Activated CD8-positive, alpha-beta memory T cell treated with anti-CD3 and anti-CD28 coated beads for 36 hours (primary cell): Measurements from ENCODE around the gene SNAI3. TPM values are rescaled to one million over a fixed set of nuclear protein-coding genes. Genes with fewer than 3 reads are reported as not detected.

ENCODE experiments used
- CTCF ChIA-PET: fragments of 350-600 bp; sonication (Branson Sonifier 250); formaldehyde crosslinking; loops from one replicate; lab custom pipeline; 2021; ENCODE audit warnings: antibody characterized with exemption; lab: Charles Lee
- POLR2A ChIA-PET: fragments of 350-600 bp; sonication (Branson Sonifier 250); formaldehyde crosslinking; loops from one replicate; lab custom pipeline; 2021; ENCODE audit warnings: antibody characterized with exemption; lab: Charles Lee
- total RNA-seq, 2 experiments: library from RNA; stranded (reverse); gene quantifications; one replicate each; pipeline ENCODE4 v1.2.3, GENCODE V29; 2021

Gene SNAI3
- total RNA-seq, 2 experiments from 2014 or later, result 2.3 TPM

- ChIA-PET CTCF (interaction anchor here (1.0 to 1.8 kb wide), 4 partner anchors 12 to 104 kb away, joined by 3 to 7 read pairs (median 4); no protein-coding TSS in a partner anchor), POLR2A (no interaction called here)
Measured at GRCh38 chr16:88665148-88665547, 21.2 kb downstream of the SNAI3 start.

DNA sequence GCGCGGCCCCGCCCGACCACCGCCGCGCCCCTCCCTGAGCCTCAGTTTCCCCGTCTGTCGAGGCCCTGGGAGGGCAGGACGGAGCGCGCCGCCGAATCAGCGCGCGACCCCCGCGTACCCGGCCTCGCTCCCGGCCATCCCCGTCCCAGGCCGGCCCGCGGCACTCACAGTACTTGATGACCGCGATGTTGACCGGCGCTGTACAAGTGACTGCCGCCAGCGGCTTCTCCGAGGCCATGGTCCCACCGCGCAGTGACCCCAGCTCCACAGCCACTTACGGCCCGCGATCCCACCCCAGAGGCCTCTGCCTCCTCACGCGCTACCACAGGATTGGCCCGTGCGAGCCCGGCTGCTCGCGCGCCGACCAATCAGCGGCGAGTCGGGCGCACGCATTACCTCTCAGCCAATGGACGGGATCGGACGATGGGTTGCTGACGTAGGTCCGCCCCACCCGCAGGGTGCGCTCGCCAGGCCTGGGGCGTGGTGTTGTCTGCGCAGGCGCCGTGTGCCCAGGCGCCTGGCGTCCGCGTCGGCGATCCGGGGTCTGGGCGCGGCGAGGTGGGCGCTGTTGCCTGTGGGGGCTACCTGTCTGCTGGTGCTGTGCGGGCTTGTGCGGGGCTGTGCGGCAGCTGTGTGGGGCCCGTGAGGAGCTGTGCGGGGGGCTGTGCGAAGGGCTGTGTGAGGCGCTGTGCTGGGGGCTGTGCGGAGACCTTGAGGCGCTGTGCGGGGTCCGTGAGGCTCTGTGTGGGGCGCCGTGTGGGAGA lies 23.3 kb downstream of the SNAI3 start, which contains the start of gene MVD:
TSS of gene MVD (minus strand) at position 249 of the 764 bp plus-strand sequence. CDS start at position 238, 11 bp downstream.
- CTCF ChIA-PET, result interaction anchor here (1.0 to 1.4 kb wide), 5 partner anchors 20 to 74 kb away, joined by 3 to 9 read pairs (median 4); partner anchors contain the start of gene IL17C
- POLR2A ChIA-PET, result interaction anchor here (0.6 to 1.4 kb wide), 6 partner anchors 24 to 119 kb away, joined by 3 to 4 read pairs (median 4); no protein-coding TSS in a partner anchor

- ChIA-PET POLR2A (interaction anchor here (0.7 to 1.4 kb wide), 4 partner anchors 25 to 119 kb away, joined by 3 to 4 read pairs (median 4); no protein-coding TSS in a partner anchor), CTCF (interaction anchor here (1.0 to 1.4 kb wide), 5 partner anchors 21 to 42 kb away, joined by 3 to 9 read pairs (median 3); partner anchors contain the start of gene IL17C)
Measured at GRCh38 chr16:88662222-88662842, 24.0 kb downstream of the SNAI3 start.

GRCh38 chr16:88661468-88661867 lies 24.8 kb downstream of the SNAI3 start:
- ChIA-PET POLR2A (no interaction called here), CTCF (interaction anchor here (0.7 to 1.1 kb wide), 2 partner anchors 28 to 42 kb away, joined by 3 read pairs; no protein-coding TSS in a partner anchor)

DNA sequence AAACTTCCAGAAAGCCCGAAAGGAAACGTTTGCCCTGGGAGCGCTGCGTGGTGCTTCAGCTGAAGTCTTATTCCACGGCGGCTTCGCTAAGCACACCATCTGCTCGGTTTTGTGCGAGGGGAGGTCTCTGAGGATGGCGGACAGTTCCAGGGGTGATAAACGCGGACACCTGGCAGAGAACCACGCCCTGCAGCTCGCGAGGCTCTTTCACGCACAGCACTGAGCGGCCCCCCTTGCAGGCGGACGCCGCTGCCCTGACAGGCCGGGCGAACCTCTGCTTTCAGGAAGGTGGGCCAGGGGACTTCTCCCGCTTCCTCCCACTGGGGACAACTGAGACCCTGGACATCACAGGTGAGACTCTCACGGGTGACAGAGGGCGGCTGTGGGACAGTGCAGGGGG lies 27.1 kb downstream of the SNAI3 start:
- ChIA-PET POLR2A (no interaction called here), CTCF (no interaction called here)

DNA sequence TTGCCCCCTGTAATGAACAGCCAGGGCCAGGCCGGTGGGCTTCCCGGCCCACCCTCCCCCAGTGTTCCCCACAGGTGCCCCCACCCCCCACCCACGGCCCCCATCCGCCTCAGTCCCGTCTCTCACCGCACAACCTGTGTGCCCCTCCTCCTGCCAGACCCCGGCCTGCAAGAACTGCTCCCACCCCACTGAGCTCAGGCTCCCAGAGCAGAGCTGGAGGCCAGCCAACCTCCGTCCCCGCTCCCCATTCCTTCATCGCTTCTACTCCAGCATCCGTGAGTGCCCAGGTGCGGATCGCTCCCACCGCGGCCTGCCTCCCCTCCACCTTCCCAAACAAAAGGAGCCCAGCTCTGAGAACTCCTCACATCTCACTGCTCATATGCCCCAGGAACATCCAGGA lies 27.6 kb downstream of the SNAI3 start:
- CTCF ChIA-PET, result no interaction called here
- POLR2A ChIA-PET, result interaction anchor here (0.5 kb wide), 1 partner anchor 144 kb away, joined by 5 read pairs; no protein-coding TSS in a partner anchor

DNA sequence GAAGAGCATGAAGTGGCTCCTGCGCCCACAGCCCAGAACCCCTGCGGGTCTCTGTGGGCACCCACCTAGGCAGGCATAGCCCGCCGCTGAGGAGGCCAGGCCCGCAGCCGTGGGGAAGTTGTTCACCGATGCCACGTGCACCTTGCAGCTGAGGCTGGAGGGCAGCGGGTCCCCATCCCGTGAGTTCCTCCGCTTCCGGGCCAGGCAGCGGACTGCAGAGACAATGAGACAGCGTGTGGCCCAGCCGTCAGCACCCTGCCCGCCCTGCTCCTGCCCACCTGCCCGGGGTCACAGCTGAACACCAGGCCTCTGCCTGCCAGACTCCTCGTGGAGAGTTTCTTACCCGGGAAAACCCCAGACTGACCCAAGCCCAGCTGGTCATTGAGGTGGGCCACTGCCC lies 28.9 kb downstream of the SNAI3 start:
- POLR2A ChIA-PET, result interaction anchor here (0.5 kb wide), 1 partner anchor 514 kb away, joined by 3 read pairs; the partner anchor contains the start of gene CDH15
- CTCF ChIA-PET, result interaction anchor here (1.2 kb wide), 1 partner anchor 22 kb away, joined by 3 read pairs; no protein-coding TSS in a partner anchor

GRCh38 chr16:88656291-88656980 lies 29.9 kb downstream of the SNAI3 start:
- CTCF ChIA-PET, result interaction anchor here (1.2 kb wide), 1 partner anchor 21 kb away, joined by 3 read pairs; no protein-coding TSS in a partner anchor

GRCh38 chr16:88655733-88656281 lies 30.5 kb downstream of the SNAI3 start:
- ChIA-PET CTCF (no interaction called here), POLR2A (no interaction called here)

More at GRCh38 chr16:88656291-88656980, 29.9 kb downstream of the SNAI3 start:
- POLR2A ChIA-PET, result no interaction called here

- ChIA-PET CTCF (no interaction called here), POLR2A (no interaction called here)
Measured at GRCh38 chr16:88655053-88655732, 31.1 kb downstream of the SNAI3 start.

GRCh38 chr16:88654363-88655052 lies 31.8 kb downstream of the SNAI3 start:
- CTCF ChIA-PET, result no interaction called here
- POLR2A ChIA-PET, result no interaction called here

- ChIA-PET CTCF (interaction anchor here (0.9 kb wide), 1 partner anchor 11 kb away, joined by 4 read pairs; no protein-coding TSS in a partner anchor), POLR2A (no interaction called here)
Measured at GRCh38 chr16:88653596-88654362, 32.5 kb downstream of the SNAI3 start.

- POLR2A ChIA-PET, result no interaction called here
- CTCF ChIA-PET, result interaction anchor here (0.9 kb wide), 1 partner anchor 12 kb away, joined by 4 read pairs; no protein-coding TSS in a partner anchor
Measured at GRCh38 chr16:88653101-88653500, 33.2 kb downstream of the SNAI3 start.

GRCh38 chr16:88652762-88653063 lies 33.6 kb downstream of the SNAI3 start:
- ChIA-PET POLR2A (no interaction called here), CTCF (no interaction called here)

GRCh38 chr16:88651989-88652761 lies 34.1 kb downstream of the SNAI3 start:
- ChIA-PET CTCF (no interaction called here), POLR2A (interaction anchor here (0.5 to 0.8 kb wide), 3 partner anchors 20 to 133 kb away, joined by 3 to 7 read pairs (median 3); partner anchors contain the start of gene PIEZO1)
